Thoracic aorta (tissue), 2 donors: ENCODE measurements around the gene ELOVL1. TPM values are rescaled to one million over a fixed set of nuclear protein-coding genes. Genes with fewer than 3 reads are reported as not detected.

Experiments used
- ATAC-seq: fragments of 150-250 bp; one replicate; pipeline ENCODE4 v1.8.0; 2017; ENCODE audit warnings: low read depth; ENCODE audit not compliant: insufficient number of reproducible peaks, low FRiP score
- DNase-seq: peaks from one replicate; pipeline ENCODE4 v3.0.0-alpha.2; 2020; ENCODE audit warnings: low spot score
- H3K27ac ChIP-seq, 2 donors: fragments of 200-600 bp; sonication (generic); 1 replicate in 1 of 2; 2 replicates in 1 of 2; pipeline ENCODE4 v1.5.1; 2016; ENCODE audit warnings: mild to moderate bottlenecking in 2 of 2, moderate library complexity in 2 of 2
- H3K27me3 ChIP-seq: fragments of 200-600 bp; sonication (generic); replicated peaks from 2 replicates; pipeline ENCODE4 v1.6.0; 2016; ENCODE audit warnings: mild to moderate bottlenecking; ENCODE audit not compliant: insufficient read depth
- H3K36me3 ChIP-seq: fragments of 200-600 bp; sonication (generic); one replicate; pipeline ENCODE4 v1.5.1; 2016
- H3K4me1 ChIP-seq, 2 donors: fragments of 200-600 bp; sonication (generic); 1 replicate in 1 of 2; 2 replicates in 1 of 2; pipeline versions ENCODE4 v1.5.1 to v1.6.0; 2016; ENCODE audit warnings: low read depth in 2 of 2, mild to moderate bottlenecking in 1 of 2; ENCODE audit not compliant: control insufficient read depth in 1 of 2
- H3K4me3 ChIP-seq: fragments of 200-600 bp; sonication (generic); 2 replicates; pipeline ENCODE4 v1.5.1; 2016; ENCODE audit warnings: mild to moderate bottlenecking
- H3K9me3 ChIP-seq: fragments of 200-600 bp; sonication (generic); 2 replicates; pipeline ENCODE4 v1.5.1; 2016
- total RNA-seq, 2 donors: library from RNA; depleted of rRNA; stranded (reverse); fragments of >200 nt; gene quantifications; one replicate each; pipeline versions ENCODE4 v1.1.0 to v1.2.3, GENCODE V29; 2016
- TF ChIP-seq, protein P1 (sequence below): fragments of 200-600 bp; sonication (generic); IDR thresholded peaks from one replicate; pipeline ENCODE4 v1.5.1; 2019; ENCODE audit warnings: antibody characterized with exemption

The ELOVL1 gene
- total RNA-seq, 2 donors from 2014 or later, result 36.3 to 40.8 TPM

DNA sequence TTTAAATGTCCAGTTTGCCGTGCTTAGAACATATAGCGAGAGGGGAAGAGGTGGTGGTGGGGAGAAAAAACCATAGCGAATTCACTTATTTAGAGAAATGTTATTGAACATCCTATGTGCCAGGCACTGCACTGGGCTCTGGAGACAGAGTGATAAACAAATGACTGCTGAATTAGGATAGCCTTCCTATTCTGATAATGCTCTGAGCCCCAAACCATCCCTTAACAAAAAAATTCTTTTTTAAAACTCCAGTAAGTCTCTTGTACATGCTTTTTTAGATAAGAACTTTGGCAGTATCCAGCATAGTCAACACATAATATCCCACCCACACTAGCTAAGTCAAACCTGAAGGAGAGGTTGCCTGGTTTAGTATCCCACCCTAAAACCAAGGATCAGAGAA is 30.4 kb upstream of the ELOVL1 start:
- TF ChIP-seq, protein P1, sequence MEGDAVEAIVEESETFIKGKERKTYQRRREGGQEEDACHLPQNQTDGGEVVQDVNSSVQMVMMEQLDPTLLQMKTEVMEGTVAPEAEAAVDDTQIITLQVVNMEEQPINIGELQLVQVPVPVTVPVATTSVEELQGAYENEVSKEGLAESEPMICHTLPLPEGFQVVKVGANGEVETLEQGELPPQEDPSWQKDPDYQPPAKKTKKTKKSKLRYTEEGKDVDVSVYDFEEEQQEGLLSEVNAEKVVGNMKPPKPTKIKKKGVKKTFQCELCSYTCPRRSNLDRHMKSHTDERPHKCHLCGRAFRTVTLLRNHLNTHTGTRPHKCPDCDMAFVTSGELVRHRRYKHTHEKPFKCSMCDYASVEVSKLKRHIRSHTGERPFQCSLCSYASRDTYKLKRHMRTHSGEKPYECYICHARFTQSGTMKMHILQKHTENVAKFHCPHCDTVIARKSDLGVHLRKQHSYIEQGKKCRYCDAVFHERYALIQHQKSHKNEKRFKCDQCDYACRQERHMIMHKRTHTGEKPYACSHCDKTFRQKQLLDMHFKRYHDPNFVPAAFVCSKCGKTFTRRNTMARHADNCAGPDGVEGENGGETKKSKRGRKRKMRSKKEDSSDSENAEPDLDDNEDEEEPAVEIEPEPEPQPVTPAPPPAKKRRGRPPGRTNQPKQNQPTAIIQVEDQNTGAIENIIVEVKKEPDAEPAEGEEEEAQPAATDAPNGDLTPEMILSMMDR, result no peak
- H3K27ac ChIP-seq, result no peak overlapping the region
- DNase-seq (no peak), ATAC-seq (no peak)
- no peaks in the 10 kb centered on the region for H3K36me3 ChIP-seq
- no peak overlapping the region for H3K4me3 ChIP-seq
- no peaks in the 10 kb centered on the region for H3K9me3 ChIP-seq
- no peaks in the 10 kb centered on the region for H3K4me1 ChIP-seq
- H3K27me3 ChIP-seq, result no peaks in the 10 kb centered on the region

- no peak overlapping the region for H3K4me3 ChIP-seq
- peaks cover under 1 to 4% of the 10 kb centered on the region in 2 donors for H3K4me1 ChIP-seq
- H3K27ac ChIP-seq, result no peak overlapping the region
- no peaks in the 10 kb centered on the region for H3K27me3 ChIP-seq
- TF ChIP-seq, protein P1, result no peak
- ATAC-seq (no peak), DNase-seq (no peak)
- no peaks in the 10 kb centered on the region for H3K9me3 ChIP-seq
- H3K36me3 ChIP-seq, result no peaks in the 10 kb centered on the region
Observed at GRCh38 chr1:43396059-43396458, 28.2 kb upstream of the ELOVL1 start.

GRCh38 chr1:43395523-43395922 is 27.7 kb upstream of the ELOVL1 start:
- no peak for ATAC-seq
- Histone ChIP-seq H3K4me1 (peaks cover 5 to 9% of the 10 kb centered on the region in 2 donors), H3K27me3 (no peaks in the 10 kb centered on the region), H3K27ac (no peak overlapping the region), H3K4me3 (no peak overlapping the region), H3K36me3 (no peaks in the 10 kb centered on the region), H3K9me3 (no peaks in the 10 kb centered on the region)
- no peak for DNase-seq
- TF ChIP-seq, protein P1, result no peak

DNA sequence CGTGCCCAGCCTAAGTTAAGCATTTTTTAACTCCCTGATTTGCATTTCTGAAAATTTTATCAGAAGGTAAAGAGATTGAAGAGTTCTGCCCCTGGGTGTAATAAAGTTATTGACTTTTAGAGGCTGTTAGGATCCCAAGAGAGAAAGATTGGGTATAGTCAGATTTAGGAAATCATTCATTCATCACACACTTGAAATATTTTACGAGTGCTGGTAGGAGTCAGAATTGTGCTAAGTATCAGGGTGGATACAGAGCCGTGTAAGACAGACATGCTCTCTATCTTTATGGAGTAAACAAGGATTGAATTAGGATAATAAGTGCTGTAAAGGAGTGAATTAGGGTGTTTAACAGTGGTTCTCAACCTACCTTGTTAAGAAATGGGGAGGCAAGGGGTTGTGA is 24.9 kb upstream of the ELOVL1 start:
- Histone ChIP-seq H3K27ac (no peak overlapping the region), H3K27me3 (no peaks in the 10 kb centered on the region), H3K9me3 (no peaks in the 10 kb centered on the region), H3K36me3 (no peaks in the 10 kb centered on the region), H3K4me3 (no peak overlapping the region), H3K4me1 (peaks cover 12 to 25% of the 10 kb centered on the region in 2 donors)
- DNase-seq, result no peak
- TF ChIP-seq, protein P1, result no peak
- ATAC-seq, result no peak

DNA sequence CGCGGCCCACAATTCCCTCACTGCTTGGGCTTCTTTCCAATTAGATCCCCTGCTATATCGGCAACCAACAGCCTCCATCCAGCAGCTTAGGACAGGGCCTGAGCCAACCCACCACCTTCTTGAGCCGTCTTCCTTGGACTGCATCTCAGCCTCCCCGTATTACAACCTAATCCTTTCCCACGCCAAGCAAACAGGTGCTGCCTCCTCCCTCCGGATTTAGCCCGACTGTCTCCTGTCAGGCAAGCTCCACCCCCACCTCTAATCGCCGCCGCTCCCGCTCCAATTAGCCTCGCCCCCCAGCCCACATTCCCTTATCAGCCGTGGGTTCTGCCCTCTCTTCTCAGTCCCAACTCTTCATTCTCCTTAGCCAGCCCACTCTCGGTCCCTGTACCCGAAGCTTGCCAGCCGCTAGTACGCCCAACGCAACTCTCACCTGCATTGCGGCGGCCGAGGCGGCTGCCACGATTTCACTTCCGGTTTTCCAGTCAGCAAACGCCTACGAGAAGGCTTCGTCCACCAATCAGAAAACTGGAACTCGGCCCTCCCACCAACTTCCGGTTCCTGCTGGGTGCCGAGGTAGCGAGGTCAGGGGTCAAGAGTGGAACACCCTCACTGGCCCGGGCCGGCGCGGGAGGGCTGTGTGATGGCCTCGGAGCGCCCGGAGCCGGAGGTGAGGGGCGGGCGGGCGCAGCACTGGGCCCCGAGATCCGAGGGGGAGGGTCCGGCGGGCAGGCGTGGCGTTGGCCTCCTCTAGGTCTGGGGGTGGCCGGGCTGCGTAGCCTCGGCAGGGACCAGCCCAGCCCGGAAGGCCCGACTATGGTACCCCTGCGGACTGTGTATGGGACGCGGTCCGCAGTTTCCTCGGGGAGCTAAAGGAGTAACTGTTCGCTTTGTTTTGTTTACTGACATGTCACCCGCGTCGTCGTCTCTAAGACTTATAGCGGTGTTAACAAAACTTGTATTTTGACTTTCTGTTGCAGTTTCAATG is 21.8 kb upstream of the ELOVL1 start, which contains the start of the genes MED8 and SZT2:
Gene MED8, minus strand, starts transcription at position 475 of the 988 bp plus-strand sequence. Its CDS starts 36 bp downstream, at position 439.
Gene SZT2, plus strand, starts transcription at position 574 of the 988 bp plus-strand sequence. Its CDS starts 70 bp downstream, at position 644.
- DNase-seq (peak; percentile 83), ATAC-seq (peak; percentile 99)
- Histone ChIP-seq H3K27ac (peak within 1 kb of the TSS; percentile 78 to 82), H3K4me3 (peak within 1 kb of the TSS; percentile 85), H3K36me3 (peaks cover 25% of the 10 kb centered on the region), H3K4me1 (peaks cover 12 to 33% of the 10 kb centered on the region in 2 donors), H3K9me3 (no peaks in the 10 kb centered on the region), H3K27me3 (no peaks in the 10 kb centered on the region)
- TF ChIP-seq, protein P1, result no peak
